GM18870 (cell line): ENCODE data around the gene PROC.

Experiments used
- ATAC-seq: cut with Tn5 transposase; IDR thresholded peaks from one replicate; pipeline ENCODE4 v1.9.1; 2021; ENCODE audit warnings: moderate library complexity; ENCODE audit not compliant: unreplicated experiment

PROC gene

GRCh38 chr2:127418300-127419111 lies at the start of gene PROC:
PROC (plus strand) TSS chr2:127418427; CDS start chr2:127419943, 1,516 bp downstream.
- ATAC-seq, result no peak

DNA sequence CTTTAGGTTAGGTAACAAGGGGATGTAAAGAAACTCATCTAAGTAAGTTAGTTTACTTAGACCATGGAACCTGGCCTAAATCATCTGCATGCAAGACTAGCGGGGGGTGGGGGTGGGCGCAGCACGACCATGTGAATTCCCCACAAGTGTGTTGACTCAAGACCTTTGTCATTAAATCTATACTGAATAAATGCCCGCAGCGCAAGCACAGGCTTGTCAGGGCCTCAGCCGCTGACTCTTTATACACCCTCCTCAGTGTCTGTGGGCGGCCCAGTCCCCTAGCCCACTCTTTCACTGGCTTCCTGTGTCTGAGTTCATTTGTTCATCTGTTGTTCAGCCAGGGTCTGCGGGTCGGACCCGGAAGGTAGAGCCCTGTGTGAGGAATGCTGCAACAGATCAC lies 48.2 kb upstream of the PROC start:
- no peak for ATAC-seq

DNA sequence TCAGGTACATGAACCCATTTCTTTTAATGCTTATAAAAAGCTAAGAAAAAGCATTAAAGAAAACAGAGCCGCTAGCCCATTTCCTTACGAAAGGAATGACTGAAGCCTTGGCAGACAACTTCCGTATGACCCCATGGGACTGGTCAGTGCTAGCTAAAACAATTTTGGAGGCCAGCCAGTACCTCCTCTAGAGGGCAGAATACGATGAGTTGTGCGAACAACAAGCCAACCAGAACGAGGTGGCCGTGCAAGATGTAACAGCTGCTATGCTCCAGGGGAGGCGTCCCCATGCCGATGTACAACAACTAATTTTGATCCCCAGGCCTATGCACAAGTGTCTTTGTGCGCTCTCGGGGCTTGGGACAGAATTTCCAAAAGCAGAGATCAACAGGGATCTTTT lies 47.2 kb upstream of the PROC start:
- ATAC-seq, result no peak

- no peak for ATAC-seq
These were observed 44.7 kb upstream of the PROC start for GRCh38 chr2:127373362-127374083.

- ATAC-seq, result no peak
These were observed 42.0 kb upstream of the PROC start for GRCh38 chr2:127376257-127376656.

- no peak for ATAC-seq
These were observed 41.0 kb upstream of the PROC start for GRCh38 chr2:127377262-127377661.

- ATAC-seq, result no peak
These were observed 39.5 kb upstream of the PROC start for GRCh38 chr2:127378720-127379119.

DNA sequence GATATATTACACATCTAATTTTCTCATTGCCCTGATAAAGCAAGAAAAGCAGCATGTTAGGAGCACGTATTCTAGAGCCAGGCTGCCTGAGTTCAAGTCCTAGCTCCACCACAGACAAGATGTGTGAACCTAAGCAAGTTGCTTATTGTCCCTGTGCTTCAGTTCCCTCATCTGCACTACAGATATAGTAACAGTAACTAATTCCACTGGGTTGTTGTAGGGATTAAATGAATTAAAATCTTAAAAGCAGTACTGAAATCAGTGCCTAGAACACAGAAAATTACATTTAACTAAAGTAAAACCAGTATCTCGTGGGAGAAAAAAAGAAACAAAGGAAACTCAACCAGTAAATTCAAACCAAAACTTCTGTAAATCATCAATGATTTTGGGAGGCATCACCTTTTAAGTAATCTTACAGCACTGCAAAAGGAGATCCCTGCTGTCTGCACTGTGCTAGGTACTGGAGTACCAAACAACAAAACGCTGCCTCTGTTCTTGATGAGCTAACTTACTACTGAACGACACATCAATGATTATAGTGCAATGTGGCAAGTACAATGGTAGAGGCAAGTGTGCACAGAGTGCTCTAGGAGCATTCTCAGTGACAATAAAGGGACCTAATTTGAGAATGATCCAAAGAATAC lies 38.4 kb upstream of the PROC start:
- peak; percentile 55 for ATAC-seq

- ATAC-seq, result no peak
These were observed 36.5 kb upstream of the PROC start for GRCh38 chr2:127381762-127382161.

DNA sequence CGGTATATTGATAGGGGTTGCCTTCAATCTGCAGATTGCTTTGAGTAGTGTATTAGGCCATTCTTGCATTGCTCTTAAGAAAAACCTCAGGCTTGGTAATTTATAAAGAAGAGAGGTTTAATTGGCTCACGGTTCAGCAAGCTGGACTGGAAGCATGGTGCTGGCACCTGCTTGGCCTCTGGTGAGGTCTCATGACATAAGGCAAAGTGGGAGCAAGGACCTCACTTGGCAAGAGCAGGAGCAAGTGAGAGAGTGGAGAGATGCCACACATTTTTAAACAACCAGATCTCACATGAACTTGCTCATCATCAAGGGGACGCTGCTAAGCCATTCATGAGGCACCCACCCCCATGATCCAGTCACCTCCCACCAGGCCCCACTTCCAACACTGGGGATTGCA lies 35.4 kb upstream of the PROC start:
- ATAC-seq, result no peak

DNA sequence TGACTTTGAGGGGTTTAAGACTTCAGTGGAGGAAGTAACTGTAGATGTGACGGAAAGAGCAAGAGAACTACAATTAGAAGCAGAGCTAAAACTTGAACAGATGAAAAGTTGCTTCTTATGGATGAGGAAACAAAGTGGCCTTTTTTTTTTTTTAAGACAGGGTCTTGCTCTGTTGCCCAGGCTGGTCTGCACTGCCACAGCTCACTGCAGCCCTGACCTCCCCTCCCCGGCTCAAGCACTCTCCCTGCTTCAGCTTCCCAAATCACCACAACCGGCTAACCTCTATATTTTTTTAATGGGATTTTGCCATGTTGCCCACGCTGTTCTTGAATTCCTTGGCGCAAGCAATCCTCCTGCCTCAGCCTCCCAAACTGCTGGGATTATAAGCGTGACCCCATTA lies 33.7 kb upstream of the PROC start:
- no peak for ATAC-seq

GRCh38 chr2:127386246-127386645 lies 32.0 kb upstream of the PROC start:
- no peak for ATAC-seq

- ATAC-seq, result peak; percentile 34
These were observed 31.2 kb upstream of the PROC start for GRCh38 chr2:127386764-127387654.

DNA sequence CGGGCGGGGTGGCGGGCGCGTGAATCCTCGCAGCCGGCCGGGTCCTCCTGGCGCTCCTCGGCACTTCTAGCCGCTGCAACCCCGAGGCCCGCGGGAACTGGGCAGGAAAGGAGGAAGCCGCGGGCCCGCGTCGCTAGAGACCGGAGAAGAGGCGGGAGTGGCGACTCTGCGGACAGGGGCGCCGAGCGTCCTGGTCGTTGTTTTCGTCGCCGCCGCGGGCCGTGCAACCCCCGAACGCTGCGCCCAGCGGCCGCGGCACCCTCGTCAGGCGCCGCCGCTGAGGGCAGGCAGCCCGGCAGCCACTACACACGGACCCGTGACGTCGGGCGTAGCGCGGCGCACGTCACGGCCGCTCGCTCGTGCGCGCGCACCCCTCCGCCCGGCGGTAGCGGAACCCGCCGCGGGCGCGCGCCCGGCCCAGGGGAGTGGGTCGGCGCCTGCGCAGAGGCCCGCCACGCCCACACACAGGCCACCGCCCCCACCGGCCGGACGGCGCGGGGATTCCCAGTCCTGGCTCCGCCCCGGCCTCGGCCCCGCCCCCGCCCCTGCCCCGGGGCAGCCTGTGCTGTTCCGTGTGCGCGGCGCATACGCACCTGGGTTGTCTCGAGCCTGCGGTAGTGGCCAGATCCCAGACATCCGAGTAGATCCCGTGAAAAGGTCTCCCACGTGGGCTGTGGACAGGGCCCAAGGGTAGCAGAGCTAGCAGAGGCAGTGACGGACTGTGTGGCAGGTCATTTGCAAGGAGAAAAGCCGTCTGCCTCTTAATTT lies 30.4 kb upstream of the PROC start, which contains the start of gene MAP3K2:
Gene MAP3K2, minus strand, starts transcription at position 321 of the 768 bp plus-strand sequence. CDS start 44,846 bp downstream, outside the sequence.
- peak; percentile 53 for ATAC-seq

- peak; percentile 15 for ATAC-seq
These were observed 29.6 kb upstream of the PROC start for GRCh38 chr2:127388423-127389164.

DNA sequence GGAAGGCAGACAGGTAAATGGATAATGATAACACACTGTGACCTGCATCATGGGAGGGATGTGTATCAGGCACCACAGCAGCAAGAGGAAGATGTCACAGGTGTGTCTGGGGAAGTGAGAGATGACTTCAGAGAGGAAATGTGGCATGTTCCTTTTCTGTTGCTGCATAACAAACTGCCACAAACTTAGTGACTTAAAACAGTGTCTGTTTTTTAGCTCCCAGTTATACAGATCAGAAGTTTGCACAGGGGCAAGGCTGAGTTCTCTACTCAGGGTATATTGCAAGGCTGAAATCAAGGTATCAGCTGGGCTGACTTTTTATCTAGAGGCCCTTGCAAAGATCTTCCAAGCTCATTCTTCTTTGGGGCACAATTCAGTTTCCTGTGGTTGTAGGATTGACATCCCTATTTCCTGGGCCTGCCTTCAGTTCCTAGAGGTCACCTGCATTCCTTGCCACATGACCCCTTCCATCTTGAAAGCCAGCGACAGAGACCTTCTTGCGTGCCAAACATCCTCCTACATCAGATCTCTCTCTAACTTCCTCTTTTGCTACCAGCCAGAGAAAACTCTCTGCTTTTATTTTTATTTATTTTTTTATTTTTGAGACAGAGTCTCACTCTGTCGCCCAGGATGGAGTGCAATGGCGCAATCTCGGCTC lies 28.3 kb upstream of the PROC start:
- no peak for ATAC-seq

- ATAC-seq, result no peak
These were observed 25.9 kb upstream of the PROC start for GRCh38 chr2:127392133-127392827.
